Kidney glomerular epithelial cell (primary cell): ENCODE measurements around the gene SCML2.
"Not testable (repeated sequence)": the region's sequence is repeated elsewhere in the genome, so short reads cannot be mapped to it uniquely, and the experiment has no call there.

Source experiments
- DNase-seq: peaks from one replicate; lab custom pipeline; 2025; lab: John Stamatoyannopoulos, UW

SCML2 gene

DNA sequence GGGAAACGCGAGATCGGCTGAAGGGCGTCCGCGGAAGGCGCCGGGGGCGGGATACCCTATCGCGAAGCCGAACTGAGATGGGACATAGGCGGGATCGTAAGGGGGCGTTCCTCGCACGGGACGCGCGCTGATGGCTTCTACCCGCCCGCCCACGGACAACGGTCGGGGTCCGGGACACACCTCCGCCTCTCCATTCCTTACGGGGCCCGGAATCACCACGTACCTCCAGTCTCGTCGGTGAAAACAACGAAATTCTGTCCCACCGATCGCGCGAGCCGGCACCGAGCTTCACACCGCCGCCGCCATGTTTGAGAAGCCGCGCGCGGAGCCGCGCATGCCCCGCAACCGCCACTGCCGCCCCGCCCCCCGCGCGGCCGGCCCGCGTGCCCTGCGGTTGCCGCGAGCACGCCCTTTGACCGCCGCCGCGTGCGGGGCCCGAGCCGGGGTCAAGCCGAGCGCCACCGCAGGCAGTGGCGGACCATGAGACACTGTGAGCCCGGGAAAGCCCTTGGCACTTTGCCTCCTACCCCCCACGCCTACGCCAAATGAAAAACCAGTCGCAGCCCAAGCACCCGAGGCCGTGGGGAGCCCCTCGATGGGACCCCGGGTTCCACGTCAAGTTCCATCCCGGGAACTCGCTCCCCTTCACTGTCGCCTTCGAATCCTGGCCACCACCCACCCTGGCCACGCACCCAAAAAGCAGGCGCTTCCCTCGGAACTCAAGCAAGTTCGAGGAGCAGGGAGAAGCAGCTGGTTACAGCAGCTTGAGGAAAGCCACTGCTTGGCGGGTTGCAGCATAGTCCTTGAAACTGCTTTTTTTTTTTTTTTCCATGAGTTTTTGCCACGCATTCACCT is at the start of gene SCML2:
Gene SCML2 (minus strand): TSS at position 320 of the 855 bp plus-strand sequence. CDS start 20,617 bp downstream, outside the sequence.
- DNase-seq = no peak

DNA sequence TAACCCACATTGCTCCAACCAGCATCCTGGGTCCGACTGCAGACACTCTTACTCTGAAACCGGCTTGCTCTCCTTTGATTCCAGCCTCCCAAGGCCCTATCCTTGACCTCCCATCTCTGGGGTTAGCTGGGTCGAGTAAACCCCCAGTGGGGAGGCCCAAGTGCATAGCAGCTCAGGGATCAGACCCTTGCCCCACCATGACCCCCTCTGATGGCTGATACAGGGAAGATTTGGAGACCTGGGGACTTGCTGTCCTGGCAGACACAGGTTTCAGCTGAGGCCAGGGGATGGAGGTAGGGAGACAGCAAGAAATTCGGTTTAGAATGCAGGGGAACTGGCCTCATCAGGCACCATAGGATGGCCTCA is 47.3 kb upstream of the SCML2 start:
- no peak for DNase-seq

DNA sequence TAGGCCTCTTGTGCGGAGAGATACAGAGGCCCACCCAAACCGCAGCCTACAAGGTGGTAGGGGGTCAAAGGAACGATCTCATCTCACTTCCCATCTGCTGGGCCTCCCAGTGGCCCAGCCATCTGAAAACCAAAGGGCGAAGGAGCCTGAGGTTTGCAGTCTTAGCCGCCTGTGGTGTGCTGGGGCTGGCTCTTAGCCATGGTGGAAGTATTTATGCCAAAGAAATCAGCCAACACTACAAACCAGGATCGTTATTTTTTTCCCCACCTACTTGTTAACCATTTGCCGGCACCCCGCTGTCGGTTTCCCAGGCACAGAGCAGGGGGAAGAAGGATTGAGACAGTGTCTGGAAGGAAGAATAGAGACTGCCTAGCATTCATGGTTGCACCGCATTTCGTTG is 40.0 kb upstream of the SCML2 start:
- no peak for DNase-seq

DNA sequence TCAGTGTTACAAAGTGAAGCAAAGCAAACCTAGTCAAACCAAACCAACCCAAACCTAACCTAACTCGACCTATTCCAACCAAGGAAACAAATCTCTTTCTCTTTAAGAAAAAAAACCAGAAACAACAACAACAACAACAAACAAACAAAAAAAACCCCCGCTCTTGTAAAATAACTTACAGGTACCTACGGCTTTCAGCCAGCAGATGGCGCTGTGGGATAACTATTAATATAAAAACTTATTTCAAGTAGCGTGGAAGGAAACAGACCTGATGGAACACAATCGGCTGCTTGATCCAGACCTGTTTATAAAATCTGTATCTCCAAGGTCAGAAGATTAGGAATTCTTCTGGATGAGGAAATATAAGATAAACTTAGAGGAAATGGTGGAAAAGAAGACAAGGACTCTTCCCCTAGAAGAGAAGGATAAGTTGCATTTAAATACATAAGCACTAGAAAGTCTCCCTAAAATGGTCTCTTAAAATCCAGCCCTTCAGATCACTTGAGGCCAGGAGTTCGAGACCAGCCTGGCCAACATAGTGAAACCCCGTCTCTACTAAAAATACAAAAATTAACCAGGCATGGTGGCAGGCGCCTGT is 36.6 kb upstream of the SCML2 start:
- no peak for DNase-seq

DNA sequence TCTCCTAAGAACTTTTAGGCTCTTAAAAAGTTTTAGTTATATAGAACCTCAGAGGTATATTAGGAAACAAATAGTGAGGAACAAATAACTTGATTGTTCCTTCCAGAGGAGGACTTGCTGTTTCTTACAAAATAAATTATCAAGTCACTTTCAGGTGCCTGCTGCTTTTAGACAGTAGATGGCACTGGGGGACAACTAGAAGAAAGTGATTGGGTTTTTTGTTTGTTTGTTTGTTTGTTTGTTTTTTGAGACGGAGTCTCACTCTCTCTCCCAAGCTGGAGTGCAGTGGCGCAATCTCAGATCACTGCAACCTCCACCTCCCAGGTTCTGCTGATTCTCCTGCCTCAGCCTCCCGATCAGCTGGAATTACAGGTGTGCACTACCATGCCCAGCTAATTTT is 35.5 kb upstream of the SCML2 start:
- no peak for DNase-seq

DNA sequence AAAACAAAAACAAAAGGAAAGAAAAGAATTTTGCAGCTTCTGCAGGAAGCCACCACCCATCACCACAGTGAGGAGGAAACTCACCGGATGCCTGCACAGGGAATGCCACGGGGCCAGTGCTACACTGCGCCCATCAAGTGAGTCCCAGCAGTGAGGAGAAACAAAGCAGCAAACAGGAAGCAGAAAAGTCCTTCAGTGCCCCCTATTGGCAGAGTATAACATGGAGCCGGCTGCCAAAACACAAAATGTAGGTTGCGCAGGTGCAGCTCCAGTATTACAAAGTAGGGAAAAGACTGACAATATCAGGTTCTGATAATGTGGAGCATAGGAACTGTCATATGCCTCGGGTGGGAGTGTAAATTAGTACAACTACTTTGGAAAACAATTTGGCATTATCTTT is 23.3 kb upstream of the SCML2 start:
- DNase-seq = peak; percentile 4

DNA sequence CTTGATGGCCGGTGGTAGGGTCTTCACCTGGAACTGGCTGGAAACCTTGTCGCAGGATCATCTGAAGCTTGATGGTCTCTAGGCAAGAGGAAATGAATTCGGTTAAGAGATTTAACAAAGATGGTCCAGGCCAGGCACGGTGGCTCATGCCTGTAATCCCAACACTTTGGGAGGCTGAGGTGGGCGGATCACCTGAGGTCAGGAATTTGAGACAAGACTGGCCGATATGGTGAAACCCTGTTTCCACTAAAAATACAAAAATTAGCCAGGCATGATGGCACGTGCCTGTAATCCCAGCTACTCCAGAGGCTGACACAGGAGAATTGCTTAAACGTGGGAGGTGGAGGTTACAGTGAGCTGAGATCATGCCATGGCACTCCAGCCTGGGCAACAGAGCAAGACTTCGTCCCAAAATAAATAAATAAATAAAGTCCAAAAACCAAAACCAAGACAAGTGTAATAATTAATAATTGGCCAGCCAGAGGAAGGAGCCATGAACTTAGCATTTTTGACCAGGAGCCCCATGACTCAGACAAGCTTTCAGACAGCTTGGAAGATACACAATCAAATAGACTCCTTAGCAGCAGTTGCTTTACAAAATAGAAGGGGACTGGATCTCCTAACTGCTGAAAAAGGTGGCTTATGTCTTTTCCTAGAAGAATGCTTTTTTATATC is 20.8 kb upstream of the SCML2 start:
- DNase-seq = peak; percentile 5

DNA sequence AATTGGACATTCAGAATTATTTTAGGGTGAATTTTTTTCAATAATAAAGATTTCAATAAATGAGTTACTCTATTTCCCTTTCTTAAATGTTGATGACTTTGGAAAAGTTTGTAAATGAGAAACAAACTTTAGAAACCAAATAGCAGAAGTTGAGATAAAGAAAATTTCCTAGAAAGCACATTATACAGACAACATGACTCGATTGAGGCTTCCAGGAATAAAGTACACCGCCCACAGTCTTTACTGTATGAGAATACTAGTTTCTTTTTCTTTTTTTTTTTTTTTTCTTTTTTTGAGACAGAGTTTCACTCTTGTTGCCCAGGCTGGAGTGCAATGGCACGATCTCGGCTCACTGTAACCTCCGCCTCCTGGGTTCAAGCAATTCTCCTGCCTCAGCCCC is 14.6 kb upstream of the SCML2 start:
- not testable (repeated sequence) for DNase-seq

DNA sequence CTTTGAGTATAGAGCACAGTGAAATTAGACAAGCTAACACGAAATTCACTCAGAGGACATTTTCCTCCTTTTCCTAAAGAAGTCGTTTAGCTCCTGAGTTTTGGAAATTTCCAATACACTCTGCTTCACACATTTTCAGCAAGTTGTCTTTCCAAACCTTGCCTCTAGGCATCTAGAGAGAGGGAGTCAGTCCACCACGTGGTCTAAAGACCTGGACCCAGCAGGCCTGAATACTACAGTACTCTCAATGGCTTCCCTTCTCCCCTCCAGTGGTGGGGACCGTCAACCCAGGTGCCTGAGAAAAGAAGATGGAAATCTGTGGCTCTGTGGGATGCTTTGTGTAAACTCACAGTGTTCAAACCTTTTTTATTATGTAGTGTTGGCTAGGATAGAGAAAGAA is 13.9 kb upstream of the SCML2 start:
- DNase-seq = no peak

DNA sequence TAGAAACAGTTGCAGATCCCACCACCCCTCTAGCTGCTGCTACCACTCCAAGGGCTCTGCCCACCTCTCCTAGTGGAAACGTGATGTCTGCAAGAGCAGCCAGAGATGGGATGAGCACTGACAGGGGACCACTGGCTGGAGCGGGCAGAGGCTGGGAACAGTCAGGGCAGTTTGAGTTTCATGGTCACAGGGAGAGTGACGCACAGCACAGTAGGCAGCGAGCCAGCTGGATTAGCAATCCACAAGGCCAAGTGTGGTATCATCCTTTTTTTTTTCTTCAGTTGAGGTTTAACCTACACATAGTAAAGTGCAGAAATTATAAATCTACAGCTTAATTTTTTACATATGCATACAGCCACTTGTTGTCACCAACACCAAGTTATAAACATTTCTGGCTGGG is 6.4 kb upstream of the SCML2 start:
- DNase-seq = no peak

DNA sequence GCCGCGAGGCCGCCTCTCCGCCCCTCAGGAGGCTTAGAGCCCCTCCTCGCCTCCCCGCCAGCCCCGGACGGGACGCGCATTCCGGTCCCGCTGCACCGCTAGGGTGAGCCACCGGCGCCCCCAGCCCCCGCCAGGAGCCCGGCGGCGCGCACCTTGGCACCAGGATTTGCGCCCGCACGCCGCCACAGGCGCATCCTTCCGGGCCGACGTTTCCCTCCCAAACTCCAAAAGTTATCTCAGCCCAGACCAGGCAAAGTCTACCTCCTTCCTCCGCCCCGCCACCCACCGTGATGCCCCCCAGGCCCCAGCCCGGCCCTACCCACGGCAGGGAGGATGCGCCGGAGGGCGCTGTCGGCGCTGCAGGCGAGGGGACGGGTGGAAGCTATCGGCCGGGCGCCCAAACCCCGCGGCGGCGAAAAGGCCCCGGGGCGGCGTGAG is 538 bp downstream of the SCML2 start:
- DNase-seq = no peak

DNA sequence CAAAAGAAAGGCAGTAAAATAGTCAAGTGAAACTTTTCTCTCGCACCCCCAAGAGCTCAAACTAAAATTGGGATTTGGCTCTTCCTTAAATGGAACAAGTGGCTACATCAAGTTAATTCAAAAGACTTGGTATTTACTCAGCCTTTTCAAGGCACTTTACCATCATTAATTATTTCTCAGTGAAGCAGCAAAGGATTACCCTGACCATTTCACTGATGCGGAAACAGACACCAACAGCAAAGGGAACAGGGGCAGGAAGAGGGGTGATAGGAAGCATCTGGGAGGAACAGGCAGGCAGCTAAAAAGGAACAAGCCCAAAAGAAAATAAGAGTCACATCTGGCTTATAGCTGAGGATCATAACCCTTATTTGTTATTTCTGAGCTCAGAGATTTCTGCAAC is 2.7 kb downstream of the SCML2 start:
- DNase-seq = peak; percentile 1

DNA sequence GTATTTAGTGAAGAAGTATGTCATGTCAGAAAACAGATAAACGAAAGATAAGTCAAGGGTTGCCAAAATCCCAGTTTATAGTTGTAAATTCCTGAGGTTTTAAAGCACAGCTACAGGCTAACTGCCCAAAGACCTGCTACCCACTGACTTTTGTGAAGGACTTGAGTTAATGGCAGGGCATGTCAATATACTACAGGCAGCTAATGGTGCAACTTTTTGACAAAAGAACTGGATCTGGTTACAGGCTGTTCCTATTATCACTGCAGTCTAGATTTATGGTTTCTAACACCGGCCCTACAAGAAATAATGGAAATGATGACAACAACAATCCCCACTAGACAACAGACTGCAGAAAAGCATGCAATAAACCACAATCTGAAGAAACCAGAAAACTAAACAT is 6.4 kb downstream of the SCML2 start:
- DNase-seq = no peak

DNA sequence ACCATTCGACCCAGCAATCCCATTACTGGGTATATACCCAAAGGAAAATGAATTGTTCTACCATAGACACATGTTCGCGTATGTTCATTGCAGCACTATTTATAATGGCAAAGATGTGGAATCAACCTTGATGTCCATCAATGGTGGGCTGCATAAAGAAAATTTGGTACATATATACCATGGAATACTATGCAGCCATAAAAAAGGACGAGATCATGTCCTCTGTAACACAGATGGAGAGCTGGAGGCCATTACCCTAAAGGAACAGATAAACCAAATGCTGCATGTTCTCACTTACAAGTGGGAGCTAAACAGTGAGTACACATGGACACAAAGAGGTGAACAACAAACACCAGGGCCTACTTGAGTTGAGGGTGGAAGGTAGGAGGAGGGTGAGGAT is 45.1 kb downstream of the SCML2 start:
- DNase-seq = no peak

DNA sequence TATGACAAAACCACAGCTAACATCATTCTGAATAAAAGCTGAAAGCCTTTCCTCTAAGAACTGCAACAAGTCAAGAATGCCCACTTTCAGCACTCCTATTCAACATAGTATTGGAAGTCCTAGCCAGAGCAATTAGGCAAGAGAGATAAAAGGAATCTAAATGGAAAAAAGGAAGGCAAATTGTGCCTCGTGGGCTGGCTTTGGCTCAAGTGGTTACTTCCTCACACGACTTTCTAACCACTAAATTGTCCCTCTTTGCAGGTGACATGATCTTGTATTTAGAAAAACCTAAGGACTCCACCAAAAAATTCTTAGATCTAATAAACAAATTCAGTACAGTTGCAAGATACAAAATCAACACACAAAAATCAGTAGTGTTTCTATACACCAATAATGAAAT is 57.2 kb downstream of the SCML2 start:
- no peak for DNase-seq

DNA sequence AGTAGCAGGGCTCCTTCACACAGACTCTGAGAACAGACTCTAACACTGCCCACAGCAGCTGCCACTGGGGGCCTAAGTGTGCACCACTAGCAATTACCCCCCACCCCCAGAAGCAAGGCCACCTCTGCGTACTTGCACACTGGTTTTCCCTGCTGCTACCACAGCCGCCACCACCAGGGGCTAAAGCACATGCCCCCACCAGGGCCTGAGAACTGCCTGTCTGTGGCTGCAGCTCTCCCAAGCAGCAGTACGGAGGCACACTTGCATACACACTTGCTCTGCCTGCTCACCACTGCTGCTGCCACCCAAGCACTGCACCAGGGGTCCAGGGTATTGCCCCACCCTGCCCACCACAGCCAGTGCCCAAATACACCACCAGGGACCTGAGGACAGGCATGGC is 59.6 kb downstream of the SCML2 start:
- DNase-seq = no peak

DNA sequence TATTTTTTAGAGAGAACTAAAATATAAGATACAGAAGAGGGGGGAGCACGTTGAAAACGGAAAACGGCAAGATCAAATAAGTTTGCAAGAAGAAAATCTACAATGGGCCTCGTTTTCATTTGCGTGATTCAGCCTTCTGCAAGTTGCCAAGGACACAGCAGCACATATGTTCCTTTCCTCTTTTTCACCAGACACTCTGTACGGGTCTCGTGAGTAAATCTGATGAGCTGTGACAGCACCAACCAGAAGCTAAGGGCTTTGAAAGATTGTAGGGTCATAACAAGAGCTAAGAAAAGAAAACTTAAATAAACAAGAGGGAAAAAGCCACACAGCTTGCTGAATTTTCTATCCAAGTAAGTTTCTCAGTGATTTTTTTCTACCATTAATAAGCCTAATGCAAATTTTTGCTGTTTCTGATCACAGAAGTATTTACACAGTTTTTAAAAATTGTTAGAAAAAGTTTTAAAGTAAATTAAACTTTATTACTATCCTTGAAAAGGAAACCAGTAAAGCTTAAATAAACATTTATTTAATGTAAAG is 63.4 kb downstream of the SCML2 start:
- DNase-seq = no peak

DNA sequence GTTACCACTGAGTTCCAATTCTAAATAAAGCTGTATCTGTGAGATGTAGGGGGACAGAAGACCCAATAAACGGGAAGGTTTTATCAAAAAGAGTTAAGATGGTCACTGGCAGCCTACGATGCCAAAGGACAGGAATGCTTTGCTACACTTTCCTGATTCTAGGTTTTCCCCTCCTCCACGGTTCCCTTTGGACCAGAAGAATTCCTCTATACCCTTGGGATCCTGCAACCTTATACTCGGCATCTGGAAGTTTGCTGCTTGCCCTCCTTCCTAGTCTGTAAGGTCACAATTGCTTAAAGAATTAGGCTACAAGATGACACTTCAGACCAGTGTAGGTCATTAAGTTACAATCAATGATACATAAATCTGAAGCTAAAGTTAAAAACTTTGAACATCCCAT is 64.3 kb downstream of the SCML2 start:
- DNase-seq = no peak

DNA sequence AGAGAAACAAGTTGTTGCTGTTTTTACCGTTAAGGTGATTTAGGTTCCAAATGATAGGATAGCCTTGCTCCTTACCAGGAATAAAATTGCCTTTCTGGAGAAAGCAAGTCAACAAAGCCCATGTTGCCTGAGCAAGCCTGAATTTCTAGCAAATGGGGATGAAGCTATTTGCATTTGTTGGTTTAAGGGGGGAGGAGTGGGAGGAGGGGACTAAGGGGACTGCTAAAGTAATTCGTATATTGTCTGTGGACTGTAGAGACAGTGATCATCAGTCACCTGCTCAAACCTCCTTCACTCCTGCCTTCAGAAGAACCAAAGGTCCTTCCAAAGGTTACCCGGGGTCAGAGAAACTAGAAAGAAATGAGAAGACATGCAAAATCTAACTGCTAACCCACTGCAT is 65.8 kb downstream of the SCML2 start:
- DNase-seq = no peak

DNA sequence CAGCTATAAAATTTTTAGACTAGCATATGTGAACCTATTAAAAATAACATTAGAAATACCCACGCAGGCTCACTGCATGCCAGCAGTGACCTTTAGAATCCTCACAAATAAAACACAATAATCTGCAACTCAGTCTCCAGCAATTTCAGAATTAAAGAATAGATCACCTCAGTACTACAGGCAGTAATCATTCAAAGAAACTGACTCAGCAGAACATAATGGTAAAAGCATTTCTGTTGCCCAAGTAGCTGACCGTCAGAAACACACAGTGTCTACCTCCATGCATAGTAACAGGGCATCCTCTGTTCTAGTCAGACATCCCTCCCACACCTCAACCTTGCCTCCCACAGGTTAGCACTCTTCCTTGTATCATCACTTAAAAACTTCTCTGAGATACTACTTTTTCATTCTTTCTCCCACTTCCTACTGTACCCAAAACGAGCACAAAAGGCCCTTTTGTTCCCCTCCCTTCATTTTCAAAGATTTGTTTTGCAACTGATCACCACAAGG is 68.1 kb downstream of the SCML2 start:
- DNase-seq = no peak

DNA sequence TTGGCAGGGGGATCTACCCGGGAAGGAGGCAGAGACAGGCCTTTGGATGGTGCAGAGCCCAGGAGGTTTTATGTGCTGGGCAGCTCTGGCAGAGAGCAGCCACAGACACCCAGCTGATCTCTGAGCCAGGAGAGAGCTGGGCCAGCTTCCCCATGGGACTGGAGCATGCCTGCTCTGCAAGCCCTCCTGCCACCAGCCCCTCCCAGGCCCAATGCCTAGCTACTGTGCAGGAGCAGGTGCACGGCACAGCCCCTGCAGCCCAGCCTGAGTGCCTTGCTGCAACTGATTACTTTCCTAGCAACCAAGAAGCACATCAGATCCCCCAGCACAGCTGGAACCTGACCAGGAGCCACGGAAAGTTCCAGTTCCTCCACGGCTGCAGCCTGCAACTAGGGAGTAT is 76.0 kb downstream of the SCML2 start:
- DNase-seq = no peak

DNA sequence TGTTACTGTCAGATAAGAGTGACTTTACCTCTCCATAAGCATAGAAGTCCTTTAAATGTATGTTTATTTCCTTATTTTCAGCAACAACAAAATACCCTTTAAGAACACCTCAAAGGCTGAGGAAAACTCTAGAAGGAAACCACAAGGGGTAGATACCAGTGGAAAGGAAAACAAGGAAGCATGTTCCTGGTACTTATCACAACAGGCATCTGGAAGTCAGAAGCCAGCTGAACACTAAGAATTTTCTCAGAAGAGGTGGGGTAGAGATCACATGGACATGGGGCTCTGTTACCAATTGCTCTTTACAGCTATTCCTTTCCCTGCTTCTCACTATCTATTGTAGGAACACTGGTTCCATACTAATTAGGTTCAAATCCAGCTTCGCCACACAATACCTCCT is 82.3 kb downstream of the SCML2 start:
- no peak for DNase-seq

DNA sequence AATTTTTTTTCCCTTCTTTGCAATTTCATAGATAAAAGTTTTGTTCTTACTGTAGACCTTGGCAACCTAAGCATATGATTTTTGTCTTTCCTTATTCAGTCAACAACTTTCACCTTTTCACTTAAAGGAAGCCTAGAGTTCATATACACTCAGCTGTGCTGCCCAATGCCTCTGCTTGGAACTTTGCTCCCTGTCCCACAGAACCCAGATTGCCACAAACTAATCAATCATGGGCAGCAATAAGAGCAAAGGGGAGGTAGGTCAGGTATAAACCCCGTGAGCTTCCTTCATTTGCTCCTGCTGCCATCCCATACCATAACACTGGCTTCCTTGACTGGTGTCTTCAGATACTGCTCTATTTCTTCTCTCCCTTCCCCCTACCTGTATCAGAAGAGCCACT is 82.8 kb downstream of the SCML2 start:
- DNase-seq = no peak
